CD14-positive monocyte (primary cell): Measurements from ENCODE around the gene TSEN34. TPM values are rescaled to one million over a fixed set of nuclear protein-coding genes. Genes with fewer than 3 reads are reported as not detected.

Experiments
- DNase-seq, 3 donors: peaks; one replicate each; pipeline ENCODE4 v3.0.0-alpha.2; 2011 to 2022
- H2AFZ ChIP-seq: 2 replicates; pipeline ENCODE4 v1.6.0; 2012; ENCODE audit warnings: mild to moderate bottlenecking, low read depth, low read length, inconsistent platforms; ENCODE audit not compliant: insufficient read depth, poor library complexity, severe bottlenecking
- H3K27ac ChIP-seq, 2 donors: 1 replicate in 1 of 2; 2 replicates in 1 of 2; pipeline ENCODE4 v1.5.1; 2012 to 2013; ENCODE audit warnings: low read length in 2 of 2, control low read depth in 1 of 2, inconsistent platforms in 1 of 2, low read depth in 1 of 2, mild to moderate bottlenecking in 1 of 2
- H3K27me3 ChIP-seq, 2 donors: one replicate each; pipeline versions ENCODE4 v1.6.0 to v1.6.1; 2011 to 2013; ENCODE audit warnings: low read length in 2 of 2; ENCODE audit not compliant: control insufficient read depth in 2 of 2, insufficient read depth in 2 of 2
- H3K36me3 ChIP-seq, 2 donors: replicated peaks in 1 of 2; 1 replicate in 1 of 2; 2 replicates in 1 of 2; pipeline versions ENCODE4 v1.5.1 to v1.6.1; 2012 to 2013; ENCODE audit warnings: low read length in 2 of 2, control low read depth in 1 of 2, inconsistent platforms in 1 of 2, mild to moderate bottlenecking in 1 of 2; ENCODE audit not compliant: insufficient read depth in 2 of 2, control insufficient read depth in 1 of 2
- H3K4me1 ChIP-seq, 2 donors: 1 replicate in 1 of 2; 2 replicates in 1 of 2; pipeline versions ENCODE4 v1.5.1 to v1.6.1; 2012 to 2013; ENCODE audit warnings: low read length in 2 of 2, control low read depth in 1 of 2, inconsistent platforms in 1 of 2, mild to moderate bottlenecking in 1 of 2, moderate library complexity in 1 of 2; ENCODE audit not compliant: insufficient read depth in 2 of 2, control insufficient read depth in 1 of 2
- H3K4me2 ChIP-seq: replicated peaks from 2 replicates; pipeline ENCODE3; 2012; ENCODE audit warnings: low read length, moderate library complexity, mild to moderate bottlenecking; ENCODE audit not compliant: poor library complexity, severe bottlenecking; ENCODE audit errors: extremely low read depth
- H3K4me3 ChIP-seq, 3 experiments: fragments of 200-600 bp in 1 of 3; sonication (generic) in 1 of 3; replicated peaks in 1 of 3; 1 replicate in 2 of 3; 2 replicates in 1 of 3; pipeline ENCODE4 v1.5.1; 2011 to 2013; ENCODE audit warnings: low read length in 3 of 3, mild to moderate bottlenecking in 3 of 3, control low read depth in 2 of 3, low read depth in 2 of 3, inconsistent platforms in 1 of 3, moderate library complexity in 1 of 3
- H3K79me2 ChIP-seq: 2 replicates; pipeline ENCODE4 v1.6.0; 2012; ENCODE audit warnings: mild to moderate bottlenecking, control low read depth, inconsistent platforms, low read length, moderate library complexity; ENCODE audit not compliant: insufficient read depth
- H3K9ac ChIP-seq: 2 replicates; pipeline ENCODE4 v1.6.0; 2017; ENCODE audit warnings: low read length, mild to moderate bottlenecking; ENCODE audit not compliant: insufficient read depth, poor library complexity, severe bottlenecking
- H3K9me3 ChIP-seq, 2 donors: replicated peaks in 1 of 2; 1 replicate in 1 of 2; 2 replicates in 1 of 2; pipeline versions ENCODE4 v1.5.1 to v1.6.1; 2012 to 2013; ENCODE audit warnings: low read length in 2 of 2, control low read depth in 1 of 2; ENCODE audit not compliant: control insufficient read depth in 1 of 2, insufficient read depth in 1 of 2
- H4K20me1 ChIP-seq: 2 replicates; pipeline ENCODE4 v1.6.0; 2012; ENCODE audit warnings: mild to moderate bottlenecking, low read length, control low read depth, moderate library complexity; ENCODE audit not compliant: insufficient read depth
- H3K27ac Mint-ChIP-seq, 7 donors: one replicate each; pipeline ENCODE4 v1.8.0; 2020; ENCODE audit warnings: mild to moderate bottlenecking in 7 of 7, mixed read lengths in 7 of 7, moderate library complexity in 6 of 7, inconsistent platforms in 2 of 7
- H3K27me3 Mint-ChIP-seq, 3 donors: one replicate each; pipeline ENCODE4 v1.8.0; 2021 to 2022; ENCODE audit warnings: low read depth in 3 of 3, mild to moderate bottlenecking in 3 of 3, mixed read lengths in 3 of 3, moderate library complexity in 3 of 3, inconsistent platforms in 1 of 3
- H3K36me3 Mint-ChIP-seq, 2 donors: one replicate each; pipeline ENCODE4 v1.8.0; 2020; ENCODE audit warnings: mixed read lengths in 2 of 2, inconsistent platforms in 1 of 2, mild to moderate bottlenecking in 1 of 2
- H3K4me1 Mint-ChIP-seq: one replicate; pipeline ENCODE4 v1.8.0; 2020; ENCODE audit warnings: mild to moderate bottlenecking, mixed read lengths
- H3K4me3 Mint-ChIP-seq, 2 donors: one replicate each; pipeline ENCODE4 v1.8.0; 2020; ENCODE audit warnings: mild to moderate bottlenecking in 2 of 2, mixed read lengths in 2 of 2, moderate library complexity in 1 of 2
- H3K9me3 Mint-ChIP-seq, 7 donors: one replicate each; pipeline ENCODE4 v1.8.0; 2020 to 2022; ENCODE audit warnings: mixed read lengths in 7 of 7, mild to moderate bottlenecking in 6 of 7, moderate library complexity in 6 of 7, inconsistent platforms in 2 of 7
- CTCF ChIP-seq: fragments of 200-600 bp; IDR thresholded peaks from one replicate; pipeline ENCODE4 v1.8.0; 2022; ENCODE audit warnings: antibody characterized with exemption, mild to moderate bottlenecking
- WGBS: methylation state at CpG from one replicate; pipeline ENCODE4 v1.1.5; 2013; ENCODE audit warnings: missing lambda C conversion rate; ENCODE audit not compliant: insufficient coverage; 5-methylcytosine and 5-hydroxymethylcytosine counted together
- intact Hi-C, 2 donors: fragments of 100-400 bp; cut with micrococcal nuclease; formaldehyde crosslinking; loops; one replicate each; pipeline versions ENCODE4 v1.15.0 to v1.15.1; 2023
- polyA plus RNA-seq, 3 donors: library from polyadenylated mRNA; depleted of rRNA in 1 of 3; unstranded in 2 of 3; stranded (reverse) in 1 of 3; fragments of 300-500 nt in 2 of 3; fragments of >200 nt in 1 of 3; fragmentation: Illumina TruSeq in 2 of 3; gene quantifications; 1 replicate in 2 of 3; 2 replicates in 1 of 3; pipeline ENCODE4 v1.2.3, GENCODE V29; 2012 to 2021

The TSEN34 gene
- polyA plus RNA-seq, 3 donors = 59.3 to 125 (median 109) TPM

- no peak overlapping the region for H3K4me3 Mint-ChIP-seq
- TF ChIP-seq CTCF = no peak
- Histone ChIP-seq H4K20me1 (peaks cover 45% of the 10 kb centered on the region), H3K4me3 (no peak overlapping the region), H3K4me1 (peaks cover 22 to 32% of the 10 kb centered on the region in 2 donors), H2AFZ (no peak overlapping the region), H3K79me2 (peaks cover 33% of the 10 kb centered on the region), H3K36me3 (peaks cover 32 to 41% of the 10 kb centered on the region in 2 donors), H3K27me3 (no peaks in the 10 kb centered on the region), H3K9ac (no peak overlapping the region), H3K9me3 (no peaks in the 10 kb centered on the region), H3K27ac (no peak overlapping the region), H3K4me2 (no peak overlapping the region)
- intact Hi-C loops = no loop called here
- peaks cover 0 to 2% (median 1%) of the 10 kb centered on the region in 3 donors for H3K27me3 Mint-ChIP-seq
- peak overlapping the region in 4 of 7 donors; percentile 8 to 97 (median 88) for H3K27ac Mint-ChIP-seq
- H3K4me1 Mint-ChIP-seq = peaks cover 24% of the 10 kb centered on the region
- H3K36me3 Mint-ChIP-seq = peaks cover 37 to 50% of the 10 kb centered on the region in 2 donors
- H3K9me3 Mint-ChIP-seq = peaks cover 0 to 2% (median 0%) of the 10 kb centered on the region in 7 donors
- 90% methylated on average over 7 of the region's 11 CpGs for WGBS
- DNase-seq = no peak
Observed at GRCh38 chr19:54186934-54187381, 4.2 kb upstream of the TSEN34 start.

- Mint-ChIP-seq H3K4me1 (peaks cover 36% of the 10 kb centered on the region), H3K27ac (peak overlapping the region; percentile 89 to 100 (median 92)), H3K27me3 (peaks cover 0 to 3% (median 1%) of the 10 kb centered on the region in 3 donors), H3K36me3 (peaks cover 42 to 52% of the 10 kb centered on the region in 2 donors), H3K9me3 (peaks cover 0 to 2% (median 0%) of the 10 kb centered on the region in 7 donors), H3K4me3 (peak overlapping the region; percentile 88 to 95)
- Histone ChIP-seq H3K79me2 (peaks cover 47% of the 10 kb centered on the region), H3K4me3 (peak overlapping the region; percentile 63 to 97 (median 89)), H4K20me1 (peaks cover 53% of the 10 kb centered on the region), H3K27ac (peak overlapping the region; percentile 98 to 99), H3K4me1 (peaks cover 30 to 46% of the 10 kb centered on the region in 2 donors), H3K4me2 (peak overlapping the region; percentile 93), H3K36me3 (peaks cover 27 to 44% of the 10 kb centered on the region in 2 donors), H3K9me3 (no peaks in the 10 kb centered on the region), H3K9ac (peak overlapping the region; percentile 91), H3K27me3 (no peaks in the 10 kb centered on the region), H2AFZ (peak overlapping the region; percentile 17)
- no peak for TF ChIP-seq CTCF
- DNase-seq = peak in 2 of 3 donors; percentile 70 to 73
- intact Hi-C loops = no loop called here
- WGBS = 0% methylated on average over 7 of the region's 12 CpGs
Observed at GRCh38 chr19:54188215-54188871, 2.8 kb upstream of the TSEN34 start.
